ENCODE data around the gene S100A13. TPM values are rescaled to one million over a fixed set of nuclear protein-coding genes. Genes with fewer than 3 reads are reported as not detected.

The S100A13 gene
- total RNA-seq, 1 experiment from 2014 or later = 55.0 TPM

DNA sequence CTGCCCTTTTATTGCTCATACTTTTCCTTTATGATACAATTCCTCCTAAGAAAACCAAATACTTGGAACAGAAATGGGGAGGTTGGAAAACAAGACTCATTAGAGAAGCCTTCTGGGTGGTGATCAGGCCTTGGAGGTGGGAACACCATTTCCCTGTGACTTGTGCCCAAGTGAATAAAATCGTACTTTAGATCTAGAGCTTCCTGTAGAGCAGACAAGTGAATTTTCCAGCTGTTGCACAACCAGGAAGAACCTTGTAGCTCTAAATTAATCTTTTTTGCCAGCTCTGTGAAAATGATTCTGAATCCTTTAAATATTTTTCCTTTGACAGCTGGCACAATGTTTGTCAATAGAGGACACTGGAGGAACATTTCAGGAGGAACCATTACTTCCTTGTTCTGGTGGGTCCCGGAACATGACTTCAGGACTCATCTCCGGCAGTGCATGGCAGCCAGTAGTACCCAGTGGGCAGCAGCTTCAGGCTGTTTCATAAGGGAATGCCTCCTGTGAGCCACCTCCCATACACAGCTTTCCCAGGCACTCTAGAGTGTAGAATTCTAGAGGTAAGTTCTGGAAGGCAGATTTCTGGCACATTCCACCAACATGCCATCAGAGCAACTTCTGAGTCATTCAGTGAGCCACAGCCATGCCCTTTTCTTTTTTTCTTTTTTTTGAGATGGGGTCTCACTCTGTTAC is 25.6 kb upstream of the S100A13 start:
- Histone ChIP-seq H4K5ac (ENCODE audit: insufficient read length, low read depth, low read length) (no peak overlapping the region), H3K4ac (ENCODE audit: low read depth, low read length) (no peak overlapping the region), H3K9ac (ENCODE audit: extremely low read depth, insufficient read length, low read length) (no peak overlapping the region), H3K23ac (ENCODE audit: insufficient read length, low read depth, low read length) (no peak overlapping the region), H2BK20ac (ENCODE audit: low read depth, low read length, poor library complexity, severe bottlenecking) (no peak overlapping the region), H3K9me3 (ENCODE audit: control insufficient read depth, low read depth, low read length) (no peaks in the 10 kb centered on the region), H3K79me1 (ENCODE audit: insufficient read depth, low read depth, low read length, poor library complexity, severe bottlenecking) (no peaks in the 10 kb centered on the region), H4K8ac (replicated peaks; ENCODE audit: insufficient read length, low read depth, low read length) (no peak overlapping the region), H3K23me2 (ENCODE audit: insufficient read length, low read depth, low read length, poor library complexity, severe bottlenecking) (no peaks in the 10 kb centered on the region), H2BK5ac (ENCODE audit: insufficient read length, low read length) (no peak overlapping the region), H3K4me2 (ENCODE audit: insufficient read depth, insufficient read length, low read length) (no peak overlapping the region), H2AK5ac (ENCODE audit: insufficient read length, low read length) (no peak overlapping the region), H3K14ac (ENCODE audit: insufficient read depth, low read length) (no peak overlapping the region; the same call in 1 of the 2 replicates), H2BK12ac (ENCODE audit: insufficient read length, low read depth, low read length) (no peak overlapping the region), H3K79me2 (ENCODE audit: insufficient read depth, low read length) (no peaks in the 10 kb centered on the region), H2AFZ (ENCODE audit: low read length) (no peak overlapping the region), H2BK15ac (ENCODE audit: low read depth, low read length) (no peak overlapping the region), H3K4me1 (ENCODE audit: insufficient read depth, low read length) (no peaks in the 10 kb centered on the region), H2BK120ac (ENCODE audit: low read depth, low read length, poor library complexity, severe bottlenecking) (no peak overlapping the region), H3K56ac (ENCODE audit: insufficient read length, low read depth, low read length) (no peak overlapping the region), H4K91ac (ENCODE audit: insufficient read length, low read depth, low read length) (no peak overlapping the region), H4K20me1 (ENCODE audit: control insufficient read depth, insufficient read depth, insufficient read length) (no peaks in the 10 kb centered on the region), H3K18ac (ENCODE audit: insufficient read length, low read depth, low read length) (no peak overlapping the region), H3K27ac (ENCODE audit: insufficient read length, low read depth, low read length) (no peak overlapping the region), H3K27me3 (ENCODE audit: insufficient read depth, low read length) (no peaks in the 10 kb centered on the region), H3T11ph (ENCODE audit: low read length) (no peak overlapping the region)
- no peak for DNase-seq
- TF ChIP-seq, protein P1, sequence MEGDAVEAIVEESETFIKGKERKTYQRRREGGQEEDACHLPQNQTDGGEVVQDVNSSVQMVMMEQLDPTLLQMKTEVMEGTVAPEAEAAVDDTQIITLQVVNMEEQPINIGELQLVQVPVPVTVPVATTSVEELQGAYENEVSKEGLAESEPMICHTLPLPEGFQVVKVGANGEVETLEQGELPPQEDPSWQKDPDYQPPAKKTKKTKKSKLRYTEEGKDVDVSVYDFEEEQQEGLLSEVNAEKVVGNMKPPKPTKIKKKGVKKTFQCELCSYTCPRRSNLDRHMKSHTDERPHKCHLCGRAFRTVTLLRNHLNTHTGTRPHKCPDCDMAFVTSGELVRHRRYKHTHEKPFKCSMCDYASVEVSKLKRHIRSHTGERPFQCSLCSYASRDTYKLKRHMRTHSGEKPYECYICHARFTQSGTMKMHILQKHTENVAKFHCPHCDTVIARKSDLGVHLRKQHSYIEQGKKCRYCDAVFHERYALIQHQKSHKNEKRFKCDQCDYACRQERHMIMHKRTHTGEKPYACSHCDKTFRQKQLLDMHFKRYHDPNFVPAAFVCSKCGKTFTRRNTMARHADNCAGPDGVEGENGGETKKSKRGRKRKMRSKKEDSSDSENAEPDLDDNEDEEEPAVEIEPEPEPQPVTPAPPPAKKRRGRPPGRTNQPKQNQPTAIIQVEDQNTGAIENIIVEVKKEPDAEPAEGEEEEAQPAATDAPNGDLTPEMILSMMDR (conservative IDR thresholded peaks at IDR 0.05) = no peak
- Mint-ChIP-seq H3K4me3 (no peak overlapping the region), H3K4me1 (peaks cover under 1% of the 10 kb centered on the region in 2 experiments; a peak in 1 of 4 replicates), H3K9me3 (no peaks in the 10 kb centered on the region; a peak in 1 of 5 replicates), H3K27me3 (ENCODE audit: low read depth) (peaks cover 4% of the 10 kb centered on the region; the same call in 1 of the 2 replicates), H3K27ac (no peak overlapping the region), H3K36me3 (ENCODE audit: insufficient read depth in 1 of 3, low read depth in 3 of 3) (no peaks in the 10 kb centered on the region)
- no CpG with 5 or more reads among the region's 3 CpGs for WGBS (ENCODE audit: extremely low coverage, insufficient read length, low lambda C conversion rate)

Measured in H9 (cell line).